ENCODE data around the gene TEDC2.

DNA sequence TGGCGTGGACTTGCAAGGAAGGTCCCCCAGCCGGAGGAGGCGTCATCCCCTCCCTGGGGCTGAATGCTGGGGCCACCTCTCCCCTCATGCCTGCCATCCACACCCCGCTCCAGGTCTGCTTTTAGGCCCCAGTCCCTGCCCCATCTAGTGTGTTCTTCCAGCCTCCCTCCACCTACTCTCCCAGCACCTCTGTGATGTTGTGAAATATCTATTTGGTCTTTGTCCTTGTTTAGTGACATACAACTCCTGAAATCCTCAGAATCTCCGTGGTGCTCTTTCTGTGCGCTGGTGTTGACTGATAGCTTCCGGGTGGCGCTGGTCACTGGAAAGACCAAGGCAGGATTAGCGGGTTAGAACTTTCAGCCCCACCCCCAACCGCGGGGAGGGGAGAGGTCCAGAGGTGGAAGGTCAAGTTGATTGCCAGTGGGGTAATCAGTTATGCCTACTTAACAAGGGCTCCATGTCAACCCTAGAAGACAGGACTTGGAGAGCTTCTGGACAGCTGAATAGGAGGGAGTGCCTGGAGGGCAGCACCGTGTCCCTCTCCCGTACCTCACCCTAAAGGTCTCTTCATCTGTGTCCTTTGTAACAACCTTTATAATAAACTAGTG is 25.1 kb downstream of the TEDC2 start:
- no peak for TF ChIP-seq GATA2 (IDR thresholded peaks at IDR 0.05; ENCODE audit: low read depth, low read length)
- no peak for TF ChIP-seq GATA3 (IDR thresholded peaks at IDR 0.05; ENCODE audit: low read depth, low read length)

Measured in SH-SY5Y (cell line).